A549 (cell line): Measurements from ENCODE around the gene ATP5ME.

Experiments used
- NFE2L2 ChIP-seq: fragments of 150-350 bp; conservative IDR thresholded peaks from 2 replicates; pipeline ENCODE4 v1.6.1; 2014; ENCODE audit warnings: low read length
- POLR2A ChIP-seq: IDR thresholded peaks from 2 replicates; pipeline ENCODE4 v1.6.1; 2012; ENCODE audit warnings: mild to moderate bottlenecking, low read length
- RNF2 ChIP-seq: fragments of 200-600 bp; sonication (generic); IDR thresholded peaks from 2 replicates; pipeline ENCODE4 v1.6.1; 2016; ENCODE audit warnings: low read depth, mild to moderate bottlenecking, antibody characterized with exemption, moderate library complexity, borderline replicate concordance

GRCh38 chr4:720111-720860 lies 46.2 kb upstream of the ATP5ME start:
- TF ChIP-seq RNF2 = no peak
- no peak for TF ChIP-seq POLR2A
- TF ChIP-seq NFE2L2 = no peak
